HG02571 (cell line): ENCODE results near the gene NOP53.
"Not testable (repeated sequence)": the region's sequence is repeated elsewhere in the genome, so short reads cannot be mapped to it uniquely, and the experiment has no call there.

ENCODE experiments used
- ATAC-seq: cut with Tn5 transposase; IDR thresholded peaks from one replicate; pipeline ENCODE4 v1.9.1; 2021; ENCODE audit warnings: mild to moderate bottlenecking, moderate library complexity; ENCODE audit not compliant: unreplicated experiment

The NOP53 gene

GRCh38 chr19:47716270-47716937, 28.9 kb upstream of the NOP53 start:
- no peak for ATAC-seq

GRCh38 chr19:47718415-47719046, 26.8 kb upstream of the NOP53 start:
- ATAC-seq: not testable (repeated sequence)

GRCh38 chr19:47719047-47719859, 26.1 kb upstream of the NOP53 start:
- no peak for ATAC-seq

GRCh38 chr19:47720669-47721422, 24.5 kb upstream of the NOP53 start:
- ATAC-seq: no peak

- ATAC-seq: no peak
Observed at GRCh38 chr19:47723581-47723940, 21.8 kb upstream of the NOP53 start.

GRCh38 chr19:47725759-47726401, 19.5 kb upstream of the NOP53 start:
- no peak for ATAC-seq

GRCh38 chr19:47726467-47726866, 18.9 kb upstream of the NOP53 start:
- no peak for ATAC-seq

- not testable (repeated sequence) for ATAC-seq
Observed at GRCh38 chr19:47728295-47728694, 17.1 kb upstream of the NOP53 start.

GRCh38 chr19:47729468-47729798, 15.9 kb upstream of the NOP53 start:
- no peak for ATAC-seq

GRCh38 chr19:47729799-47730520, 15.4 kb upstream of the NOP53 start:
- no peak for ATAC-seq

GRCh38 chr19:47730521-47730889, 14.8 kb upstream of the NOP53 start:
- no peak for ATAC-seq

- ATAC-seq: no peak
Observed at GRCh38 chr19:47730910-47731309, 14.4 kb upstream of the NOP53 start.

GRCh38 chr19:47735131-47735530, 10.2 kb upstream of the NOP53 start:
- ATAC-seq: no peak

GRCh38 chr19:47740866-47741519, 4.4 kb upstream of the NOP53 start:
- no peak for ATAC-seq

- ATAC-seq: no peak
Observed at GRCh38 chr19:47741544-47742140, 3.7 kb upstream of the NOP53 start.

- ATAC-seq: no peak
Observed at GRCh38 chr19:47742634-47743033, 2.7 kb upstream of the NOP53 start.

- not testable (repeated sequence) for ATAC-seq
Observed at GRCh38 chr19:47746129-47746528, 783 bp downstream of the NOP53 start.

- no peak for ATAC-seq
Observed at GRCh38 chr19:47749326-47749725, 4.0 kb downstream of the NOP53 start.

- ATAC-seq: no peak
Observed at GRCh38 chr19:47750752-47751151, 5.4 kb downstream of the NOP53 start.
